Activated CD8-positive, alpha-beta memory T cell treated with anti-CD3 and anti-CD28 coated beads, Interleukin-2, amount 50 U/mL, for 1 hour (primary cell): ENCODE data around the gene SLC9A7.

Experiments
- DNase-seq: peaks from one replicate; pipeline ENCODE4 v3.0.0-alpha.2; 2020; ENCODE audit errors: extremely low read depth

SLC9A7 gene

DNA sequence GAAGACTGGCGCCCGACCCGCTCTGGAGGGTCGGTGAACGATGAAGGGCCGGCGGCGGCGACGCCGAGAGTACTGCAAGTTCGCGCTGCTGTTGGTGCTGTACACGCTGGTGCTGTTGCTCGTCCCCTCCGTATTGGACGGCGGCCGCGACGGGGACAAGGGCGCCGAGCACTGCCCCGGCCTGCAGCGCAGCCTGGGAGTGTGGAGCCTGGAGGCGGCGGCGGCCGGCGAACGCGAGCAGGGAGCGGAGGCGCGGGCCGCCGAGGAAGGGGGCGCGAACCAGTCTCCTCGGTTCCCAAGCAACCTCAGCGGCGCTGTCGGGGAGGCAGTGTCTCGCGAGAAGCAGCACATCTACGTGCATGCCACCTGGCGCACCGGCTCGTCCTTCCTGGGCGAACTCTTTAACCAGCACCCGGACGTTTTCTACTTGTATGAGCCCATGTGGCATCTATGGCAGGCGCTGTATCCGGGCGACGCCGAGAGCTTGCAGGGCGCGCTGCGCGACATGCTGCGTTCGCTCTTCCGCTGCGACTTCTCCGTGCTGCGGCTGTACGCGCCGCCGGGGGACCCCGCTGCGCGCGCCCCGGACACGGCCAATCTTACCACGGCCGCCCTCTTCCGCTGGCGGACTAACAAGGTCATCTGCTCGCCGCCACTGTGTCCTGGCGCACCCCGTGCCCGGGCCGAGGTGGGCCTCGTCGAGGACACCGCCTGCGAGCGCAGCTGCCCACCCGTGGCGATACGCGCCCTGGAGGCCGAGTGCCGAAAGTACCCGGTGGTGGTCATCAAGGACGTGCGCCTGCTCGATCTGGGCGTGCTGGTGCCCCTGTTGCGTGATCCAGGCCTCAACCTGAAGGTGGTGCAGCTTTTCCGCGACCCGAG lies 184.8 kb downstream of the SLC9A7 start:
- DNase-seq: no peak

DNA sequence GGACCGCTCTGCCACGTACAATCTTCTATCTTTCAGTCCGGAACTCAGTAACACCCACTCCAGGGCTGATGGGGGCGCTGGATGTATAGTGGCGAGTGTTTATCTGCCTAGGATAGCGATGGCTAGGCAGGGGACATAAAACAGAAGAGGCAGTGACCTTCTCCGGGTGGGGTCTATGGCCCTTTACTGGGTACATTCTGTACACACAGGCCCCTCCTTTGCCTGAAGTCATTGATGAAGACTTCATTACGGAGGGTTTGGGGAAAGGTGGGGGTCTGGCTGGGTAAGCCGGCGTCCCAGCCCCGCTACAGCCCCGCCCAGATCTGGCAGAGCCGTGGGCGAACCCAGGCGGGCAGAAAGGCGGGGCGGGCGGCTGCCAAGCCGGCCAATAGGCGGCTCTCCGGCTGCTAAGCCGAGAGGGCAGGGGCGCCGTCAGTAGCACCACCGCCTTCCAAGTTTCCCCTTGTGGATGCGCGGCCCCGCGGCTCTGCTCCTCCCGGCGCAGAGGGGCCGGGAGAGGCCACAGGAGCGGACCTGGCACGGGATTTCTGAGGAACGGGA lies 185.5 kb downstream of the SLC9A7 start, which contains the start of gene CHST7:
CHST7 (plus strand) TSS at position 435 of the 561 bp plus-strand sequence. CDS start 167 bp downstream, outside the sequence.
- DNase-seq: no peak

DNA sequence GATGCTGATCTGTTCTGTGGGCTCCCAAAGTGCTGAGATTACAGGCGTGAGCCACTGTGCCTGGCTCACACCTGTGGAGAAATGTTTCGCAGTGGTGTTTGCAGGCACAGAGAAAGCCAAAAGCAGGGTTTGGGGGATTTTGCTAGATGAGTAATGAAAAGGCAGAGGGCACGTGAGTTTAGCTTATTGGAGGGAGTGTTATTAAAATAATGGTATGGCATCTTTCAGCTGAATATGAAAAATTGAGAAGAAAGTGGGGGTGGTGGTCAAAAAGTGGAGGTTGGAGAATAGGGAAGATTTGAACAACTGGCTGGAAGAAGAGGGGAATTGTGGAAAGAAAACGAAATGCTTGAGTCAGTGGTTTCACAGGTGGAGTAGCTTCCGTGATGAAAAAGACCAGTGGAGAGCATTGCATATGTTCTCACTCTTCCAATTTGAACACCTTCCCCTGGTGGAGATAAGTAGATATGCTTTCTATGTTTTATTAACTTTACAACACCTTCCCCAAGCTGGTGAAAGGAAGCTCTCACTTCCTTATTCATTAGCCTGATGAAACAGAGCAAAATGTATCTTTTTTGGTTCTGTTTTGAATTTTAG lies 186.5 kb downstream of the SLC9A7 start:
- no peak for DNase-seq

GRCh38 chrX:46571423-46572339 lies 187.2 kb downstream of the SLC9A7 start:
- no peak for DNase-seq

DNA sequence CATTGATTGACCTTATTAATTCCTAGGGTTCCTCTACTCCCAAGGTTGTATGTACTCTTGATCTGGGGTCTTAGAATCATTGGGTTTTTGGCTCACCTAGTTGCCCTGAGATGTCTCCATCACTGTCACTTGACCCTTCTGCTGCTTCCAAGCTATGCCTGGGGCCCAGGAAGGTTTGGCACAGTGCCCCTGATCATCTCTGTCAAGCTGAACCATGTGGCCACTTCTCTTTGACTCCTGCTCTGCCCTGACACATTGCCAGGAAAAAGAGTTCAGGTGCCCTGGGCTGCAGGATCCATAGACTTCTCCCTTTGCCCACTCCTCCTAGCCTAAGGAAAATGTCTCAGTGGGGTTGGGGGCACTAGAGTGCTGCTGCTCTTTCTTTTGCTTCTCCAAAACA lies 189.3 kb downstream of the SLC9A7 start:
- DNase-seq: no peak

GRCh38 chrX:46567388-46567787 lies 191.5 kb downstream of the SLC9A7 start:
- no peak for DNase-seq

- DNase-seq: no peak
These were observed 196.9 kb downstream of the SLC9A7 start for GRCh38 chrX:46561824-46562657.

- DNase-seq: no peak
These were observed 199.9 kb downstream of the SLC9A7 start for GRCh38 chrX:46559062-46559461.

GRCh38 chrX:46554942-46555341 lies 204.0 kb downstream of the SLC9A7 start:
- no peak for DNase-seq

GRCh38 chrX:46553935-46554334 lies 205.0 kb downstream of the SLC9A7 start:
- no peak for DNase-seq

- DNase-seq: no peak
These were observed 207.3 kb downstream of the SLC9A7 start for GRCh38 chrX:46551494-46552128.

- DNase-seq: no peak
These were observed 209.0 kb downstream of the SLC9A7 start for GRCh38 chrX:46549914-46550313.
